Liver (tissue), 9 donors: ENCODE data around the gene NANOS1. TPM values are rescaled to one million over a fixed set of nuclear protein-coding genes. Genes with fewer than 3 reads are reported as not detected.

Experiments
- DNase-seq: peaks from one replicate; pipeline ENCODE4 v3.0.0-alpha.2; 2017; ENCODE audit warnings: low spot score
- H3K27ac ChIP-seq, 2 donors: one replicate each; pipeline ENCODE4 v1.7.0; 2013; ENCODE audit warnings: inconsistent platforms in 2 of 2, low read length in 2 of 2, control low read depth in 1 of 2, low read depth in 1 of 2, mild to moderate bottlenecking in 1 of 2
- H3K27me3 ChIP-seq, 4 donors: one replicate each; pipeline versions ENCODE4 v1.6.1 to v1.7.0; 2013; ENCODE audit warnings: low read length in 3 of 4, inconsistent platforms in 1 of 4, mild to moderate bottlenecking in 1 of 4, moderate library complexity in 1 of 4; ENCODE audit not compliant: control insufficient read depth in 4 of 4, insufficient read depth in 4 of 4
- H3K36me3 ChIP-seq, 4 donors: one replicate each; pipeline versions ENCODE4 v1.6.1 to v1.7.0; 2013; ENCODE audit warnings: low read length in 3 of 4, mild to moderate bottlenecking in 3 of 4, low read depth in 1 of 4, moderate library complexity in 1 of 4; ENCODE audit not compliant: control insufficient read depth in 4 of 4, insufficient read depth in 3 of 4
- H3K4me1 ChIP-seq, 4 donors: one replicate each; pipeline versions ENCODE4 v1.6.1 to v1.7.0; 2013; ENCODE audit warnings: low read length in 3 of 4, mild to moderate bottlenecking in 3 of 4, moderate library complexity in 1 of 4; ENCODE audit not compliant: control insufficient read depth in 4 of 4, insufficient read depth in 4 of 4
- H3K4me3 ChIP-seq, 3 donors: one replicate each; pipeline versions ENCODE4 v1.6.1 to v1.7.0; 2013; ENCODE audit warnings: low read length in 3 of 3, control low read depth in 1 of 3, low read depth in 1 of 3, mild to moderate bottlenecking in 1 of 3
- H3K9ac ChIP-seq, 2 donors: one replicate each; pipeline ENCODE4 v1.7.0; 2013; ENCODE audit warnings: low read length in 2 of 2, mild to moderate bottlenecking in 2 of 2, moderate library complexity in 2 of 2, control low read depth in 1 of 2, low read depth in 1 of 2
- H3K9me3 ChIP-seq, 4 donors: one replicate each; pipeline versions ENCODE4 v1.6.1 to v1.7.0; 2013; ENCODE audit warnings: low read length in 3 of 4; ENCODE audit not compliant: control insufficient read depth in 4 of 4
- EGR1 ChIP-seq, 2 donors: IDR thresholded peaks; 2 replicates each; pipeline ENCODE4 v1.6.1; 2016 to 2018; ENCODE audit warnings: antibody characterized with exemption in 2 of 2, low read depth in 2 of 2
- FOXA1 ChIP-seq: IDR thresholded peaks from 2 replicates; pipeline ENCODE4 v1.6.1; 2016; ENCODE audit warnings: antibody characterized with exemption
- FOXA2 ChIP-seq: IDR thresholded peaks from 2 replicates; pipeline ENCODE4 v1.6.1; 2016; ENCODE audit warnings: antibody characterized with exemption
- GABPA ChIP-seq, 2 donors: IDR thresholded peaks in 1 of 2; conservative IDR thresholded peaks in 1 of 2; 2 replicates each; pipeline ENCODE4 v1.6.1; 2016; ENCODE audit warnings: antibody characterized with exemption in 2 of 2, mild to moderate bottlenecking in 1 of 2, moderate library complexity in 1 of 2
- HNF4A ChIP-seq, 2 donors: conservative IDR thresholded peaks; 2 replicates each; pipeline ENCODE4 v1.6.1; 2016; ENCODE audit warnings: antibody characterized with exemption in 2 of 2, mild to moderate bottlenecking in 2 of 2
- HNF4G ChIP-seq: IDR thresholded peaks from 2 replicates; pipeline ENCODE4 v1.6.1; 2016; ENCODE audit warnings: antibody characterized with exemption
- JUND ChIP-seq, 2 donors: IDR thresholded peaks; 2 replicates each; pipeline ENCODE4 v1.6.1; 2016; ENCODE audit warnings: antibody characterized with exemption in 2 of 2
- NR2F2 ChIP-seq: IDR thresholded peaks from 2 replicates; pipeline ENCODE4 v1.6.1; 2016; ENCODE audit warnings: antibody characterized with exemption
- RAD21 ChIP-seq, 2 donors: IDR thresholded peaks; 2 replicates each; pipeline ENCODE4 v1.6.1; 2016; ENCODE audit warnings: antibody characterized with exemption in 2 of 2, mild to moderate bottlenecking in 2 of 2
- RXRA ChIP-seq, 2 donors: IDR thresholded peaks; 2 replicates each; pipeline ENCODE4 v1.6.1; 2017 to 2018; ENCODE audit warnings: antibody characterized with exemption in 2 of 2, mild to moderate bottlenecking in 1 of 2
- SP1 ChIP-seq: IDR thresholded peaks from 2 replicates; pipeline ENCODE4 v1.6.1; 2018; ENCODE audit warnings: antibody characterized with exemption, mild to moderate bottlenecking
- TAF1 ChIP-seq: conservative IDR thresholded peaks from 2 replicates; pipeline ENCODE4 v1.6.1; 2016; ENCODE audit warnings: antibody characterized with exemption, mild to moderate bottlenecking
- WGBS: extraction: QIAGEN DNeasy Blood & Tissue Kit; methylation state at CpG from one replicate; pipeline ENCODE4 v1.1.7; 2013; 5-methylcytosine and 5-hydroxymethylcytosine counted together
- polyA plus RNA-seq, 2 donors: library from polyadenylated mRNA; stranded (reverse) in 1 of 2; unstranded in 1 of 2; fragments of 200-250 nt in 1 of 2; fragments of >200 nt in 1 of 2; fragmentation: Nextera tagmentation in 1 of 2; extraction: Ambion mirVana in 1 of 2; gene quantifications; one replicate each; pipeline versions ENCODE4 v1.2.1 to v1.2.3, GENCODE V29; 2013 to 2015
- total RNA-seq, 2 donors: library from RNA; depleted of rRNA; stranded (reverse); fragments of >200 nt; gene quantifications; one replicate each; pipeline ENCODE4 v1.2.3, GENCODE V29; 2014
- TF ChIP-seq, protein P1 (sequence below): IDR thresholded peaks from 2 replicates; pipeline ENCODE4 v1.6.1; 2016; ENCODE audit warnings: antibody characterized with exemption
- TF ChIP-seq, protein P2 (sequence below): fragments of 150-350 bp; IDR thresholded peaks from 2 replicates; pipeline ENCODE4 v1.5.1; 2017; ENCODE audit warnings: improper control_type of control experiment, low read depth, low read length; ENCODE audit not compliant: missing input control
- TF ChIP-seq, protein P3 (sequence below): IDR thresholded peaks from 2 replicates; pipeline ENCODE4 v1.6.1; 2016; ENCODE audit warnings: antibody characterized with exemption
- TF ChIP-seq, protein P4 (sequence below): IDR thresholded peaks from 2 replicates; pipeline ENCODE4 v1.6.1; 2016; ENCODE audit warnings: antibody characterized with exemption, mild to moderate bottlenecking
- TF ChIP-seq, protein P5 (sequence below): IDR thresholded peaks from 2 replicates; pipeline ENCODE4 v1.6.1; 2016; ENCODE audit warnings: antibody characterized with exemption
- donor health status: healthy.
- donor health status: healthy.
- donor health status: healthy.
- donor health status: healthy.
- donor health status: healthy.

Gene NANOS1
- total and polyA plus RNA-seq, 4 donors, result 0.07 to 1.1 (median 0.10) TPM

DNA sequence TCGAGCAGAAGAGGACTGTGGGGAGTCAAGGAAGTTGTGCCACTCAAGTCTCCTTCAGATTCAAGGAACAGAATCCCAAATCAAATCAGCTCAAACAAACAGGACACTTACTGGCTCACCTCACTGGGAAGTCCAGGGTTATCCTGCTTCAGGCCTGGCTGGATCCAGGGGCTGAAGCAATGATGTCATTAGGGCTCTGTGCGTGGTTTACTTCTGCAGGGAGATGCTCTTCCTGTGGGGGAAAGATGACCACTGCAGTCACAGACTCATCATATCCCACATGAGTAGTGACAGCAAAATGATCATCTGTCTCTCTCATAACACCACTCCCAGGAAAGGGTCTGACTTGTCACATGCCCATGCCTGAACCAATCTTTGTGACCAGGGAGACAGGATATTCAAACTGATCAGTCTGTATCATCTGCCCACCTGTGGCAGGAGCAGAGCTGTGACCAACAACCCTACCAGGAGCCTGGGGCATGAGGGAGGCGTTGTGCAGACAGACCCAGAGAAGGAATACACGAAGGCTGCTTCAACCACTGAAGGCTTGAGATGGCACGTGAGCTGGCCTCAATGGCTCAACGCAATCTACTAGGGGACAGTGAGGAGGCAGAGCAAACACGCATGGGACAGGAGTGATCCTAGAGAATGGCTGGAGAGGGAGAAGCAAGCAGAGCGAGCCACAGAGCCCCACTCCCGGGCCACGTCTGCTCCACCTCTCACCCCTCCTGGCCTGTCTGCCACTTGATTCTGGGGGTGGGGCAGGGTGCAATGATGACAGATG, 27.6 kb upstream of the NANOS1 start:
- H3K9ac ChIP-seq, result no peak overlapping the region
- DNase-seq, result no peak
- TF ChIP-seq HNF4G (no peak), HNF4A (conservative IDR thresholded peaks at IDR 0.05) (no peak), JUND (IDR thresholded peaks at IDR 0.05) (no peak), RAD21 (IDR thresholded peaks at IDR 0.05) (no peak), FOXA2 (no peak), NR2F2 (no peak), TAF1 (no peak), FOXA1 (no peak), GABPA (IDR thresholded peaks at IDR 0.05 in 1 of 2, conservative IDR thresholded peaks at IDR 0.05 in 1 of 2) (no peak), RXRA (IDR thresholded peaks at IDR 0.05) (no peak), EGR1 (IDR thresholded peaks at IDR 0.05; ENCODE audit: low read depth in 2 of 2) (no peak), SP1 (no peak)
- TF ChIP-seq, protein P1, sequence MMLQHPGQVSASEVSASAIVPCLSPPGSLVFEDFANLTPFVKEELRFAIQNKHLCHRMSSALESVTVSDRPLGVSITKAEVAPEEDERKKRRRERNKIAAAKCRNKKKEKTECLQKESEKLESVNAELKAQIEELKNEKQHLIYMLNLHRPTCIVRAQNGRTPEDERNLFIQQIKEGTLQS, result no peak
- TF ChIP-seq, protein P2, sequence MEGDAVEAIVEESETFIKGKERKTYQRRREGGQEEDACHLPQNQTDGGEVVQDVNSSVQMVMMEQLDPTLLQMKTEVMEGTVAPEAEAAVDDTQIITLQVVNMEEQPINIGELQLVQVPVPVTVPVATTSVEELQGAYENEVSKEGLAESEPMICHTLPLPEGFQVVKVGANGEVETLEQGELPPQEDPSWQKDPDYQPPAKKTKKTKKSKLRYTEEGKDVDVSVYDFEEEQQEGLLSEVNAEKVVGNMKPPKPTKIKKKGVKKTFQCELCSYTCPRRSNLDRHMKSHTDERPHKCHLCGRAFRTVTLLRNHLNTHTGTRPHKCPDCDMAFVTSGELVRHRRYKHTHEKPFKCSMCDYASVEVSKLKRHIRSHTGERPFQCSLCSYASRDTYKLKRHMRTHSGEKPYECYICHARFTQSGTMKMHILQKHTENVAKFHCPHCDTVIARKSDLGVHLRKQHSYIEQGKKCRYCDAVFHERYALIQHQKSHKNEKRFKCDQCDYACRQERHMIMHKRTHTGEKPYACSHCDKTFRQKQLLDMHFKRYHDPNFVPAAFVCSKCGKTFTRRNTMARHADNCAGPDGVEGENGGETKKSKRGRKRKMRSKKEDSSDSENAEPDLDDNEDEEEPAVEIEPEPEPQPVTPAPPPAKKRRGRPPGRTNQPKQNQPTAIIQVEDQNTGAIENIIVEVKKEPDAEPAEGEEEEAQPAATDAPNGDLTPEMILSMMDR, result no peak
- TF ChIP-seq, protein P3, sequence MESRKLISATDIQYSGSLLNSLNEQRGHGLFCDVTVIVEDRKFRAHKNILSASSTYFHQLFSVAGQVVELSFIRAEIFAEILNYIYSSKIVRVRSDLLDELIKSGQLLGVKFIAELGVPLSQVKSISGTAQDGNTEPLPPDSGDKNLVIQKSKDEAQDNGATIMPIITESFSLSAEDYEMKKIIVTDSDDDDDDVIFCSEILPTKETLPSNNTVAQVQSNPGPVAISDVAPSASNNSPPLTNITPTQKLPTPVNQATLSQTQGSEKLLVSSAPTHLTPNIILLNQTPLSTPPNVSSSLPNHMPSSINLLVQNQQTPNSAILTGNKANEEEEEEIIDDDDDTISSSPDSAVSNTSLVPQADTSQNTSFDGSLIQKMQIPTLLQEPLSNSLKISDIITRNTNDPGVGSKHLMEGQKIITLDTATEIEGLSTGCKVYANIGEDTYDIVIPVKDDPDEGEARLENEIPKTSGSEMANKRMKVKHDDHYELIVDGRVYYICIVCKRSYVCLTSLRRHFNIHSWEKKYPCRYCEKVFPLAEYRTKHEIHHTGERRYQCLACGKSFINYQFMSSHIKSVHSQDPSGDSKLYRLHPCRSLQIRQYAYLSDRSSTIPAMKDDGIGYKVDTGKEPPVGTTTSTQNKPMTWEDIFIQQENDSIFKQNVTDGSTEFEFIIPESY, result no peak
- TF ChIP-seq, protein P4, sequence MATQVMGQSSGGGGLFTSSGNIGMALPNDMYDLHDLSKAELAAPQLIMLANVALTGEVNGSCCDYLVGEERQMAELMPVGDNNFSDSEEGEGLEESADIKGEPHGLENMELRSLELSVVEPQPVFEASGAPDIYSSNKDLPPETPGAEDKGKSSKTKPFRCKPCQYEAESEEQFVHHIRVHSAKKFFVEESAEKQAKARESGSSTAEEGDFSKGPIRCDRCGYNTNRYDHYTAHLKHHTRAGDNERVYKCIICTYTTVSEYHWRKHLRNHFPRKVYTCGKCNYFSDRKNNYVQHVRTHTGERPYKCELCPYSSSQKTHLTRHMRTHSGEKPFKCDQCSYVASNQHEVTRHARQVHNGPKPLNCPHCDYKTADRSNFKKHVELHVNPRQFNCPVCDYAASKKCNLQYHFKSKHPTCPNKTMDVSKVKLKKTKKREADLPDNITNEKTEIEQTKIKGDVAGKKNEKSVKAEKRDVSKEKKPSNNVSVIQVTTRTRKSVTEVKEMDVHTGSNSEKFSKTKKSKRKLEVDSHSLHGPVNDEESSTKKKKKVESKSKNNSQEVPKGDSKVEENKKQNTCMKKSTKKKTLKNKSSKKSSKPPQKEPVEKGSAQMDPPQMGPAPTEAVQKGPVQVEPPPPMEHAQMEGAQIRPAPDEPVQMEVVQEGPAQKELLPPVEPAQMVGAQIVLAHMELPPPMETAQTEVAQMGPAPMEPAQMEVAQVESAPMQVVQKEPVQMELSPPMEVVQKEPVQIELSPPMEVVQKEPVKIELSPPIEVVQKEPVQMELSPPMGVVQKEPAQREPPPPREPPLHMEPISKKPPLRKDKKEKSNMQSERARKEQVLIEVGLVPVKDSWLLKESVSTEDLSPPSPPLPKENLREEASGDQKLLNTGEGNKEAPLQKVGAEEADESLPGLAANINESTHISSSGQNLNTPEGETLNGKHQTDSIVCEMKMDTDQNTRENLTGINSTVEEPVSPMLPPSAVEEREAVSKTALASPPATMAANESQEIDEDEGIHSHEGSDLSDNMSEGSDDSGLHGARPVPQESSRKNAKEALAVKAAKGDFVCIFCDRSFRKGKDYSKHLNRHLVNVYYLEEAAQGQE, result no peak
- TF ChIP-seq, protein P5, sequence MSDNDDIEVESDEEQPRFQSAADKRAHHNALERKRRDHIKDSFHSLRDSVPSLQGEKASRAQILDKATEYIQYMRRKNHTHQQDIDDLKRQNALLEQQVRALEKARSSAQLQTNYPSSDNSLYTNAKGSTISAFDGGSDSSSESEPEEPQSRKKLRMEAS, result no peak
- peaks cover 0 to 3% (median under 1%) of the 10 kb centered on the region in 4 donors for H3K4me1 ChIP-seq
- no peaks in the 10 kb centered on the region for H3K36me3 ChIP-seq
- H3K4me3 ChIP-seq, result no peak overlapping the region
- H3K9me3 ChIP-seq, result no peaks in the 10 kb centered on the region
- no peak overlapping the region for H3K27ac ChIP-seq
- peaks cover 0 to 2% (median 0%) of the 10 kb centered on the region in 4 donors for H3K27me3 ChIP-seq
- 92% methylated on average over 10 of the region's 10 CpGs for WGBS
